ENCODE measurements around the gene RCHY1.

DNA sequence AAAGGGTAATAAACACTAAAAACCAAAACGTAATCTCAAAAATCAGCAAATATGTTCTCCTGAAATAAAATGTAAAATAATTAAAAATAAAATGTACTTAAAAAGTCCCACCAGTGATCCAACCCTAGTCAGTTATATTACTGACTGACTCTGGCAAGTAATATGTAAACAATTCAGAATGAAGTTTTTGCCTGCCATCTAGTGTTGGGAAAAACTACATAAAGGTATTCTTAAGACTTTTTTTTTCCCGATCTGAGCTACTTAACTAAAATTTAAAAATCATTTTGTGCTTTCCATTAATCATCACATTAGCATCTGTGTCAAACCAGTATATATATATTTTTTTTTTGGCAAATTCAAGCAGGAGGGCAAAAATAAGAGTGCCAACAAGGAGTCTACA lies 24.0 kb downstream of the RCHY1 start:
- TF ChIP-seq POLR2AphosphoS5 (IDR thresholded peaks at IDR 0.05; ENCODE audit: low read depth, low read length) (no peak), SIN3A (IDR thresholded peaks at IDR 0.05; ENCODE audit: borderline replicate concordance, insufficient read depth, low read length) (no peak)
- TF ChIP-seq, protein P1, sequence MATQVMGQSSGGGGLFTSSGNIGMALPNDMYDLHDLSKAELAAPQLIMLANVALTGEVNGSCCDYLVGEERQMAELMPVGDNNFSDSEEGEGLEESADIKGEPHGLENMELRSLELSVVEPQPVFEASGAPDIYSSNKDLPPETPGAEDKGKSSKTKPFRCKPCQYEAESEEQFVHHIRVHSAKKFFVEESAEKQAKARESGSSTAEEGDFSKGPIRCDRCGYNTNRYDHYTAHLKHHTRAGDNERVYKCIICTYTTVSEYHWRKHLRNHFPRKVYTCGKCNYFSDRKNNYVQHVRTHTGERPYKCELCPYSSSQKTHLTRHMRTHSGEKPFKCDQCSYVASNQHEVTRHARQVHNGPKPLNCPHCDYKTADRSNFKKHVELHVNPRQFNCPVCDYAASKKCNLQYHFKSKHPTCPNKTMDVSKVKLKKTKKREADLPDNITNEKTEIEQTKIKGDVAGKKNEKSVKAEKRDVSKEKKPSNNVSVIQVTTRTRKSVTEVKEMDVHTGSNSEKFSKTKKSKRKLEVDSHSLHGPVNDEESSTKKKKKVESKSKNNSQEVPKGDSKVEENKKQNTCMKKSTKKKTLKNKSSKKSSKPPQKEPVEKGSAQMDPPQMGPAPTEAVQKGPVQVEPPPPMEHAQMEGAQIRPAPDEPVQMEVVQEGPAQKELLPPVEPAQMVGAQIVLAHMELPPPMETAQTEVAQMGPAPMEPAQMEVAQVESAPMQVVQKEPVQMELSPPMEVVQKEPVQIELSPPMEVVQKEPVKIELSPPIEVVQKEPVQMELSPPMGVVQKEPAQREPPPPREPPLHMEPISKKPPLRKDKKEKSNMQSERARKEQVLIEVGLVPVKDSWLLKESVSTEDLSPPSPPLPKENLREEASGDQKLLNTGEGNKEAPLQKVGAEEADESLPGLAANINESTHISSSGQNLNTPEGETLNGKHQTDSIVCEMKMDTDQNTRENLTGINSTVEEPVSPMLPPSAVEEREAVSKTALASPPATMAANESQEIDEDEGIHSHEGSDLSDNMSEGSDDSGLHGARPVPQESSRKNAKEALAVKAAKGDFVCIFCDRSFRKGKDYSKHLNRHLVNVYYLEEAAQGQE (IDR thresholded peaks at IDR 0.05; ENCODE audit: insufficient read depth in 1 of 2, low read depth in 2 of 2, low read length in 2 of 2): no peak
